ENCODE measurements around the gene CDKL2.

DNA sequence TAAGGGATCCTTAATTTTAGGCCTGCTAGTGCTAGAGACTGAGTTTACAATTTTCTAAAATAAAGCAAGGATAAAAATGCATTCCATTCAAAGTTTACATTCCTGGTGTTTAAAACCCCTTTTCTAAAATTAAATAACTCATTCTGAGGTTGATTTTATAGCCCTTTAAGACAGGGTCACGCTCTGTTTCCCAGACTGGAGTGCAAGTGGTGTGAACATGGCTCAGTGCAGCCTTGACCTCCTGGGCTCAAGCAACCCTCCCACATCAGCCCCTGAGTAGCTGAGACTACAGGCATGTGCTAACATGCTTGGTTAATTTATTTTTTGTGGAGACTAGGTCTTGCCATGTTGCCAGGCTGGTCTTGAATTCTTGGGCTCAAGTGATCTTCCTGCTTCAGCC is 6.8 kb upstream of the CDKL2 start:
- TF ChIP-seq, protein P1, sequence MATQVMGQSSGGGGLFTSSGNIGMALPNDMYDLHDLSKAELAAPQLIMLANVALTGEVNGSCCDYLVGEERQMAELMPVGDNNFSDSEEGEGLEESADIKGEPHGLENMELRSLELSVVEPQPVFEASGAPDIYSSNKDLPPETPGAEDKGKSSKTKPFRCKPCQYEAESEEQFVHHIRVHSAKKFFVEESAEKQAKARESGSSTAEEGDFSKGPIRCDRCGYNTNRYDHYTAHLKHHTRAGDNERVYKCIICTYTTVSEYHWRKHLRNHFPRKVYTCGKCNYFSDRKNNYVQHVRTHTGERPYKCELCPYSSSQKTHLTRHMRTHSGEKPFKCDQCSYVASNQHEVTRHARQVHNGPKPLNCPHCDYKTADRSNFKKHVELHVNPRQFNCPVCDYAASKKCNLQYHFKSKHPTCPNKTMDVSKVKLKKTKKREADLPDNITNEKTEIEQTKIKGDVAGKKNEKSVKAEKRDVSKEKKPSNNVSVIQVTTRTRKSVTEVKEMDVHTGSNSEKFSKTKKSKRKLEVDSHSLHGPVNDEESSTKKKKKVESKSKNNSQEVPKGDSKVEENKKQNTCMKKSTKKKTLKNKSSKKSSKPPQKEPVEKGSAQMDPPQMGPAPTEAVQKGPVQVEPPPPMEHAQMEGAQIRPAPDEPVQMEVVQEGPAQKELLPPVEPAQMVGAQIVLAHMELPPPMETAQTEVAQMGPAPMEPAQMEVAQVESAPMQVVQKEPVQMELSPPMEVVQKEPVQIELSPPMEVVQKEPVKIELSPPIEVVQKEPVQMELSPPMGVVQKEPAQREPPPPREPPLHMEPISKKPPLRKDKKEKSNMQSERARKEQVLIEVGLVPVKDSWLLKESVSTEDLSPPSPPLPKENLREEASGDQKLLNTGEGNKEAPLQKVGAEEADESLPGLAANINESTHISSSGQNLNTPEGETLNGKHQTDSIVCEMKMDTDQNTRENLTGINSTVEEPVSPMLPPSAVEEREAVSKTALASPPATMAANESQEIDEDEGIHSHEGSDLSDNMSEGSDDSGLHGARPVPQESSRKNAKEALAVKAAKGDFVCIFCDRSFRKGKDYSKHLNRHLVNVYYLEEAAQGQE (IDR thresholded peaks at IDR 0.05; ENCODE audit: low read depth) = no peak
- TF ChIP-seq YY1 (IDR thresholded peaks at IDR 0.05; ENCODE audit: low read depth) (no peak), CREB1 (IDR thresholded peaks at IDR 0.05; ENCODE audit: low read depth) (no peak), RAD21 (IDR thresholded peaks at IDR 0.05; ENCODE audit: low read depth) (no peak), NFIC (IDR thresholded peaks at IDR 0.05) (no peak), EP300 (IDR thresholded peaks at IDR 0.05; ENCODE audit: borderline replicate concordance) (no peak), CEBPB (IDR thresholded peaks at IDR 0.05) (no peak), FOXM1 (IDR thresholded peaks at IDR 0.05; ENCODE audit: borderline replicate concordance, low read depth) (no peak), TAF1 (IDR thresholded peaks at IDR 0.05; ENCODE audit: low read depth) (no peak), TEAD4 (IDR thresholded peaks at IDR 0.05) (no peak)
- TF ChIP-seq, protein P2, sequence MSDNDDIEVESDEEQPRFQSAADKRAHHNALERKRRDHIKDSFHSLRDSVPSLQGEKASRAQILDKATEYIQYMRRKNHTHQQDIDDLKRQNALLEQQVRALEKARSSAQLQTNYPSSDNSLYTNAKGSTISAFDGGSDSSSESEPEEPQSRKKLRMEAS (IDR thresholded peaks at IDR 0.05) = no peak
